Endothelial cell of umbilical vein (primary cell): ENCODE data around the gene ZNF8. TPM values are rescaled to one million over a fixed set of nuclear protein-coding genes. Genes with fewer than 3 reads are reported as not detected.

Experiments used
- BruUV-seq: library from RNA; stranded (reverse); fragments of 400-500 nt; replicated peaks from 2 replicates; lab custom pipeline; 2021; lab: Mats Ljungman, UMichigan
- CTCF ChIA-PET: fragments of 300-600, 350-600 bp; sonication (Branson Sonifier 250); formaldehyde crosslinking; loops from one replicate; lab custom pipeline; 2021; ENCODE audit warnings: antibody characterized with exemption, inconsistent platforms; lab: Charles Lee
- POLR2A ChIA-PET: fragments of 300-600, 350-600 bp; sonication (Branson Sonifier 250); formaldehyde crosslinking; loops from one replicate; lab custom pipeline; 2021; ENCODE audit warnings: antibody characterized with exemption, inconsistent platforms; lab: Charles Lee
- DNase-seq: peaks from one replicate; pipeline ENCODE4 v3.0.0-alpha.2; 2011; ENCODE audit warnings: low read depth, low spot score
- FAIRE-seq: peaks from 2 replicates; lab custom pipeline; 2011; peaks lifted over from hg19 to GRCh38; lab: Jason Lieb, UNC
- H2AFZ ChIP-seq: 2 replicates; pipeline ENCODE4 v1.6.0; 2012; ENCODE audit warnings: low read depth, low read length, control low read depth, inconsistent platforms
- H3K27ac ChIP-seq: 2 replicates; pipeline ENCODE4 v1.5.1; 2011; ENCODE audit warnings: low read depth, mild to moderate bottlenecking, control low read depth, low read length, moderate library complexity; ENCODE audit not compliant: insufficient read depth
- H3K27me3 ChIP-seq, 2 experiments: 2 replicates each; pipeline versions ENCODE4 v1.6.0 to v1.6.1; 2011; ENCODE audit warnings: low read length in 2 of 2, mixed read lengths in 1 of 2; ENCODE audit not compliant: control insufficient read depth in 2 of 2, insufficient read depth in 2 of 2
- H3K36me3 ChIP-seq, 2 experiments: 2 replicates in 1 of 2; 3 replicates in 1 of 2; pipeline ENCODE4 v1.5.1; 2011; ENCODE audit warnings: low read length in 2 of 2, mild to moderate bottlenecking in 1 of 2, moderate library complexity in 1 of 2; ENCODE audit not compliant: control insufficient read depth in 2 of 2, insufficient read depth in 2 of 2; ENCODE audit errors: extremely low read depth in 1 of 2
- H3K4me1 ChIP-seq: 3 replicates; pipeline ENCODE4 v1.5.1; 2011; ENCODE audit warnings: mild to moderate bottlenecking, low read length; ENCODE audit not compliant: control insufficient read depth, insufficient read depth; ENCODE audit errors: extremely low read depth
- H3K4me2 ChIP-seq: 2 replicates; pipeline ENCODE4 v1.6.1; 2011; ENCODE audit warnings: low read length, control low read depth, mixed read lengths; ENCODE audit not compliant: insufficient read depth
- H3K4me3 ChIP-seq, 3 experiments: fragments of 200-600 bp in 1 of 3; sonication (generic), shearing (Covaris generic) in 1 of 3; replicated peaks in 1 of 3; 2 replicates each; pipeline ENCODE4 v1.5.1; 2011 to 2016; ENCODE audit warnings: control low read depth in 3 of 3, low read length in 3 of 3, mild to moderate bottlenecking in 2 of 3, inconsistent platforms in 1 of 3, low read depth in 1 of 3, moderate library complexity in 1 of 3; ENCODE audit not compliant: insufficient read depth in 1 of 3
- H3K79me2 ChIP-seq: 2 replicates; pipeline ENCODE4 v1.6.0; 2012; ENCODE audit warnings: low read length, inconsistent platforms; ENCODE audit not compliant: control insufficient read depth, insufficient read depth
- H3K9ac ChIP-seq: replicated peaks from 2 replicates; pipeline ENCODE3; 2011; ENCODE audit warnings: low read length, control low read depth; ENCODE audit not compliant: insufficient read depth; ENCODE audit errors: extremely low read depth
- H3K9me1 ChIP-seq: replicated peaks from 3 replicates; pipeline ENCODE4 v1.6.0; 2011; ENCODE audit warnings: mild to moderate bottlenecking, low read length; ENCODE audit not compliant: control insufficient read depth, insufficient read depth; ENCODE audit errors: extremely low read depth
- H3K9me3 ChIP-seq: replicated peaks from 2 replicates; pipeline ENCODE4 v1.5.1; 2012; ENCODE audit warnings: low read length, inconsistent platforms; ENCODE audit not compliant: control insufficient read depth, insufficient read depth
- H4K20me1 ChIP-seq: replicated peaks from 2 replicates; pipeline ENCODE3; 2011; ENCODE audit warnings: mild to moderate bottlenecking, low read length; ENCODE audit not compliant: control insufficient read depth, insufficient read depth; ENCODE audit errors: extremely low read depth
- EZH2 ChIP-seq: IDR thresholded peaks from 2 replicates; pipeline ENCODE4 v1.6.1; 2012; ENCODE audit warnings: borderline replicate concordance, low read depth, mild to moderate bottlenecking, moderate library complexity, low read length, inconsistent platforms; ENCODE audit not compliant: severe bottlenecking
- FOS ChIP-seq: IDR thresholded peaks from 2 replicates; pipeline ENCODE4 v1.6.1; 2011; ENCODE audit warnings: mild to moderate bottlenecking, low read length, moderate library complexity, borderline replicate concordance; ENCODE audit not compliant: insufficient read depth
- GATA2 ChIP-seq: IDR thresholded peaks from 2 replicates; pipeline ENCODE4 v1.7.0; 2011; ENCODE audit warnings: low read depth, mild to moderate bottlenecking, moderate library complexity, mixed read lengths, low read length; ENCODE audit not compliant: insufficient read length, insufficient read depth
- JUN ChIP-seq: IDR thresholded peaks from 2 replicates; pipeline ENCODE4 v1.6.1; 2011; ENCODE audit warnings: borderline replicate concordance, low read depth; ENCODE audit not compliant: insufficient read length, insufficient read depth
- MYC ChIP-seq: IDR thresholded peaks from one replicate; pipeline ENCODE4 v1.6.1; 2011; ENCODE audit warnings: mild to moderate bottlenecking, low read depth, low read length
- POLR2A ChIP-seq: IDR thresholded peaks from 2 replicates; pipeline ENCODE4 v1.6.1; 2012; ENCODE audit warnings: low read depth, mild to moderate bottlenecking, control low read depth, low read length
- POLR2AphosphoS5 ChIP-seq: IDR thresholded peaks from 2 replicates; pipeline ENCODE4 v1.6.1; 2012; ENCODE audit warnings: low read depth, mild to moderate bottlenecking, control low read depth, low read length, moderate library complexity; ENCODE audit not compliant: insufficient read depth
- dilution Hi-C: fragments of 300-500 bp; cut with MboI; formaldehyde crosslinking; loops from one replicate; pipeline ENCODE4 v1.15.0; 2019; ENCODE audit warnings: low sequenced_read_pairs; ENCODE audit not compliant: extremely low pct_ligation_motif_present
- intact Hi-C: fragments of 100-400 bp; cut with micrococcal nuclease; formaldehyde crosslinking; loops from one replicate; pipeline ENCODE4 v1.10.0; 2022
- polyA plus RNA-seq, 4 experiments: library from polyadenylated mRNA; depleted of rRNA in 3 of 4; stranded (reverse) in 3 of 4; unstranded in 1 of 4; fragments of >200 nt; gene quantifications; 2 replicates each; pipeline versions ENCODE4 v1.2.1 to v1.2.3, GENCODE V29; 2011 to 2012; ENCODE audit warnings: missing spikeins in 1 of 4
- total RNA-seq: library from RNA; stranded (reverse); gene quantifications from 2 replicates; pipeline ENCODE4 v1.2.3, GENCODE V29; 2021
- TF ChIP-seq, protein P1 (sequence below): IDR thresholded peaks from 2 replicates; pipeline ENCODE4 v1.6.1; 2011; ENCODE audit not compliant: insufficient read depth, insufficient read length
- TF ChIP-seq, protein P2 (sequence below), 2 donors: IDR thresholded peaks; 1 replicate in 1 of 2; 2 replicates in 1 of 2; pipeline ENCODE4 v1.5.1; 2011; ENCODE audit warnings: low read length in 2 of 2, mild to moderate bottlenecking in 2 of 2, moderate library complexity in 2 of 2, control low read depth in 1 of 2, inconsistent platforms in 1 of 2, low read depth in 1 of 2; ENCODE audit not compliant: insufficient read depth in 1 of 2; ENCODE audit errors: extremely low read depth in 1 of 2

Gene ZNF8
- total and polyA plus RNA-seq, 2 donors (not counting 3 experiments of a cell fraction or from before 2014, with no cell fraction given), result 4.0 to 6.8 TPM

GRCh38 chr19:58294743-58295374, 16.1 kb downstream of the ZNF8 start:
- no TSS peak for BruUV-seq
- no peak for TF ChIP-seq JUN
- TF ChIP-seq EZH2, result no peak
- TF ChIP-seq POLR2A, result no peak
- no peak for TF ChIP-seq MYC
- TF ChIP-seq, protein P1, sequence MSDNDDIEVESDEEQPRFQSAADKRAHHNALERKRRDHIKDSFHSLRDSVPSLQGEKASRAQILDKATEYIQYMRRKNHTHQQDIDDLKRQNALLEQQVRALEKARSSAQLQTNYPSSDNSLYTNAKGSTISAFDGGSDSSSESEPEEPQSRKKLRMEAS, result no peak
- H3K4me2 ChIP-seq, result no peak overlapping the region
- no peak overlapping the region for H2AFZ ChIP-seq
- H3K4me1 ChIP-seq, result no peaks in the 10 kb centered on the region
- peaks cover 0 to 38% of the 10 kb centered on the region in 2 experiments for H3K36me3 ChIP-seq
- DNase-seq (no peak), FAIRE-seq (no peak)
- H3K27me3 ChIP-seq, result no peaks in the 10 kb centered on the region
- intact Hi-C loops, result no loop called here
- no peaks in the 10 kb centered on the region for H3K79me2 ChIP-seq
- ChIA-PET CTCF (no interaction called here), POLR2A (no interaction called here)
- H3K9me1 ChIP-seq, result no peaks in the 10 kb centered on the region
- dilution Hi-C loops, result no loop called here
- no peak overlapping the region for H3K9ac ChIP-seq
- no peak overlapping the region for H3K27ac ChIP-seq
- no peak overlapping the region for H3K4me3 ChIP-seq
- no peaks in the 10 kb centered on the region for H4K20me1 ChIP-seq
- peaks cover 8% of the 10 kb centered on the region for H3K9me3 ChIP-seq

- H3K9me3 ChIP-seq, result peaks cover 8% of the 10 kb centered on the region
Observed at GRCh38 chr19:58296104-58296503, 17.3 kb downstream of the ZNF8 start.

More at GRCh38 chr19:58296104-58296503, 17.3 kb downstream of the ZNF8 start:
- intact Hi-C loops (no loop called here), dilution Hi-C loops (no loop called here)
- FAIRE-seq (no peak), DNase-seq (no peak)
- TF ChIP-seq, protein P2, sequence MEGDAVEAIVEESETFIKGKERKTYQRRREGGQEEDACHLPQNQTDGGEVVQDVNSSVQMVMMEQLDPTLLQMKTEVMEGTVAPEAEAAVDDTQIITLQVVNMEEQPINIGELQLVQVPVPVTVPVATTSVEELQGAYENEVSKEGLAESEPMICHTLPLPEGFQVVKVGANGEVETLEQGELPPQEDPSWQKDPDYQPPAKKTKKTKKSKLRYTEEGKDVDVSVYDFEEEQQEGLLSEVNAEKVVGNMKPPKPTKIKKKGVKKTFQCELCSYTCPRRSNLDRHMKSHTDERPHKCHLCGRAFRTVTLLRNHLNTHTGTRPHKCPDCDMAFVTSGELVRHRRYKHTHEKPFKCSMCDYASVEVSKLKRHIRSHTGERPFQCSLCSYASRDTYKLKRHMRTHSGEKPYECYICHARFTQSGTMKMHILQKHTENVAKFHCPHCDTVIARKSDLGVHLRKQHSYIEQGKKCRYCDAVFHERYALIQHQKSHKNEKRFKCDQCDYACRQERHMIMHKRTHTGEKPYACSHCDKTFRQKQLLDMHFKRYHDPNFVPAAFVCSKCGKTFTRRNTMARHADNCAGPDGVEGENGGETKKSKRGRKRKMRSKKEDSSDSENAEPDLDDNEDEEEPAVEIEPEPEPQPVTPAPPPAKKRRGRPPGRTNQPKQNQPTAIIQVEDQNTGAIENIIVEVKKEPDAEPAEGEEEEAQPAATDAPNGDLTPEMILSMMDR (IDR thresholded peaks at IDR 0.05; ENCODE audit: extremely low read depth in 1 of 2, insufficient read depth in 1 of 2, low read depth in 1 of 2, low read length in 2 of 2), result no peak
- TF ChIP-seq EZH2 (no peak), JUN (no peak), GATA2 (no peak), POLR2A (no peak), MYC (no peak), FOS (no peak), POLR2AphosphoS5 (no peak)
- TF ChIP-seq, protein P1, result no peak
- Histone ChIP-seq H3K27me3 (no peaks in the 10 kb centered on the region), H3K4me2 (no peak overlapping the region), H3K36me3 (peaks cover 0 to 41% of the 10 kb centered on the region in 2 experiments), H3K4me3 (no peak overlapping the region), H3K9me1 (no peaks in the 10 kb centered on the region), H3K4me1 (no peaks in the 10 kb centered on the region), H3K9ac (no peak overlapping the region), H4K20me1 (no peaks in the 10 kb centered on the region), H3K27ac (no peak overlapping the region), H3K79me2 (no peaks in the 10 kb centered on the region), H2AFZ (no peak overlapping the region)
- no TSS peak for BruUV-seq
- ChIA-PET POLR2A (no interaction called here), CTCF (no interaction called here)
